Mesangial cell (primary cell): ENCODE data around the gene AKNA. TPM values are rescaled to one million over a fixed set of nuclear protein-coding genes. Genes with fewer than 3 reads are reported as not detected.

Experiments
- total RNA-seq: library from RNA; depleted of rRNA; stranded (reverse); fragments of >200 nt; gene quantifications from 2 replicates; pipeline ENCODE4 v1.2.3, GENCODE V29; 2015

The AKNA gene
- total RNA-seq = 16.9 and 27.3 TPM in 2 replicates

DNA sequence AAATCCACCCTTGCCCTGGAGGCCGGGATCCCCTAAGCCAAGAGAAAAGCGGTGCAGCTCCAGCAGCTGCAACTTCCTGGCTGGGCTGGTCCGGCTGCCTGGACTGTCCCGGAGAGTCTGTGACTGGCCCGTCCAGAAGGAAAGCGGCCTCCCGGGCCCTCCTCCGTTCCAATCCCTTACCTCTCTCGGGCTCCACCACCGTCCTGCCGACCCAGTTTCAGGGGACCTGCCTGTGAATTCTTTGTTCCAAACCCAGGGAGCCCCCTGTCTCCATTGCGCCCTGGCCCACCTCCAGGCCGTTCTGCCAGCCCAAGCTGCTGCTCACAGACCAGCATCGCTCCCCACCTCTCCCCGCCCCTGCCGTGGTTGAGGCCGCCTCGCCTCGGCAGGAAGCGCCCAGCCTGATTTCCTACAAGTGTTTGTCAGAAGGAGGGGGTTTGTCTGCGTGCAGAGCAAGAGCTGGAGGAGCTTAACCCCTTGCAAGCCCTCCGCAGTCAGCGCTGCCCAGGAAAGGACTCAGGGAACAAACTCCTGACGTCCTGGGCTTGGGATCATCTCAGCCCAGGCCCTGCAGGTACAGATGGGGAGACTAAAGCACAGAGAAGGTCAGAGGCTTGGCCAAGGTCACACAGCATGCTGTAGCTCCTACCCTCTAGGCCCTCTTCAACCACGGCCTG, at the start of gene AKNA:
Gene AKNA, minus strand, starts transcription at position 303 of the 677 bp plus-strand sequence. CDS start 6,649 bp downstream, outside the sequence.

GRCh38 chr9:114329625-114330022, 58.2 kb downstream of the AKNA start, which contains the start of gene ORM2:
Gene ORM2, plus strand, starts transcription at chr9:114329869. Its CDS starts 36 bp downstream, at chr9:114329905.

DNA sequence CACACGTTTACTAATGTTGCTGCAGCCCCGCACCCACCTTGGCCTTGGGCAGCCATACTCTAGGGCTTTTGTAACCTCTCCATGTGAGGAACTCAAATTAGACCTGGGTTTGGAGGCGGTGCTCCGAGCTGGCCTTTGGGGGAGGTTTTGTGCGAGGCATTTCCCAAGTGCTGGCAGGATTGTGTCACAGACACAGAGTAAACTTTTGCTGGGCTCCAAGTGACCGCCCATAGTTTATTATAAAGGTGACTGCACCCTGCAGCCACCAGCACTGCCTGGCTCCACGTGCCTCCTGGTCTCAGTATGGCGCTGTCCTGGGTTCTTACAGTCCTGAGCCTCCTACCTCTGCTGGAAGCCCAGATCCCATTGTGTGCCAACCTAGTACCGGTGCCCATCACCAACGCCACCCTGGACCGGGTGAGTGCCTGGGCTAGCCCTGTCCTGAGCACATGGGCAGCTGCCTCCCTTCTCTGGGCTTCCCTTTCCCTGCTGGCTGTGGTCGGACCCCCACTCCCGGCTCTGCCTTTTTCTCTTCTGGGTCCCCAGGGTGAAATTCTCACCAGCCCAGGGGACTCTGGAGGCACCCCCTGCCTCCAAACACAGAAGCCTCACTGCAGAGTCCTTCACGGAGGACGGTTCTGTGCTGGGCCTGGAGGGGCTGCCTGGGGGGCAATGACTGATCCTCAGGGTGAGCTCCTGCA, 64.8 kb downstream of the AKNA start, which contains the start of gene ORM1:
Gene ORM1, plus strand, starts transcription at position 268 of the 701 bp plus-strand sequence. Its CDS starts 36 bp downstream, at position 304.

Other genes with a start within 250 kb of the AKNA start
- 6.7 and 6.8 TPM in 2 replicates for gene COL27A1, start 232.4 kb downstream of the AKNA start, total RNA-seq
- gene ORM1, start 64.9 kb downstream of the AKNA start, total RNA-seq = not detected in 2 replicates
- gene ORM2, start 58.1 kb downstream of the AKNA start, total RNA-seq = not detected in 2 replicates
- 2.8 and 8.7 TPM in 2 replicates for gene WHRN, start 117.5 kb upstream of the AKNA start, total RNA-seq
- gene ATP6V1G1, start 199.8 kb upstream of the AKNA start, total RNA-seq = 84.6 and 108 TPM in 2 replicates
- 6.8 and 9.3 TPM in 2 replicates for gene TMEM268, start 223.3 kb upstream of the AKNA start, total RNA-seq